DOHH2 (cell line): Measurements from ENCODE around the gene MAP7D1.

Source experiments
- EZH2phosphoT487 ChIP-seq: fragments of 200-600 bp; sonication (generic); IDR thresholded peaks from 2 replicates; pipeline ENCODE4 v1.6.1; 2017; ENCODE audit warnings: borderline replicate concordance, mild to moderate bottlenecking, antibody characterized with exemption, low read length, moderate library complexity, mixed read lengths
- TF ChIP-seq, protein P1 (sequence below): fragments of 200-600 bp; sonication (generic); IDR thresholded peaks from one replicate; pipeline ENCODE4 v1.5.1; 2014; ENCODE audit warnings: antibody characterized with exemption, mild to moderate bottlenecking, low read depth, low read length; ENCODE audit not compliant: poor library complexity, severe bottlenecking

DNA sequence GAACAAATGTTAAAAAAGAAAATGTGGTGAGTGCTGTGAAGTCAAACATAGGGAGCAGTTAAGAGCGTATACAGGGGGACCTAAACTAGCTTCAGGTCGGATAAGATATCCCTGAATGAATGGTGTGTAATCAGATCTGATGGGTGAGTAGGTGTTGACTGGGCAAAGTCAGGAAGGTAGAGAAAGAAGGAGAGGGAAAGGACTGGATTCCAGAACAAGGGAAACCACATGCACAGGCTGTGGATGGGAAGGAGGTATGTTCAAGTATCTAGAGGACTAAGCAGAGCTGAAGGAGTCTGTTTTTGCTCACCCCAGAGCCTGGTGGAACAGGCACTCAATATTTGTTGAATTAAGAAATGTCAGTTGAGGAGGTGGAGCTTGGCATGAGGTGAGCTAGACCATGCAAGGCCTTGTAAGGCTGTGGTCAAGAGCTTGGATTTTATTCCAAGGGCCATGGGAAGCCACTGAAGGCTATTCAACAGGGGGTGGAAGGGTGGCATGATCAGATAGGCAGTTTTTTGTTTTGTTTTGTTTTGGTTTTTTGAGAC lies 27.4 kb downstream of the MAP7D1 start:
- TF ChIP-seq, protein P1, sequence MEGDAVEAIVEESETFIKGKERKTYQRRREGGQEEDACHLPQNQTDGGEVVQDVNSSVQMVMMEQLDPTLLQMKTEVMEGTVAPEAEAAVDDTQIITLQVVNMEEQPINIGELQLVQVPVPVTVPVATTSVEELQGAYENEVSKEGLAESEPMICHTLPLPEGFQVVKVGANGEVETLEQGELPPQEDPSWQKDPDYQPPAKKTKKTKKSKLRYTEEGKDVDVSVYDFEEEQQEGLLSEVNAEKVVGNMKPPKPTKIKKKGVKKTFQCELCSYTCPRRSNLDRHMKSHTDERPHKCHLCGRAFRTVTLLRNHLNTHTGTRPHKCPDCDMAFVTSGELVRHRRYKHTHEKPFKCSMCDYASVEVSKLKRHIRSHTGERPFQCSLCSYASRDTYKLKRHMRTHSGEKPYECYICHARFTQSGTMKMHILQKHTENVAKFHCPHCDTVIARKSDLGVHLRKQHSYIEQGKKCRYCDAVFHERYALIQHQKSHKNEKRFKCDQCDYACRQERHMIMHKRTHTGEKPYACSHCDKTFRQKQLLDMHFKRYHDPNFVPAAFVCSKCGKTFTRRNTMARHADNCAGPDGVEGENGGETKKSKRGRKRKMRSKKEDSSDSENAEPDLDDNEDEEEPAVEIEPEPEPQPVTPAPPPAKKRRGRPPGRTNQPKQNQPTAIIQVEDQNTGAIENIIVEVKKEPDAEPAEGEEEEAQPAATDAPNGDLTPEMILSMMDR = no peak
- TF ChIP-seq EZH2phosphoT487 = no peak
